ENCODE measurements around the gene BMERB1. TPM values are rescaled to one million over a fixed set of nuclear protein-coding genes. Genes with fewer than 3 reads are reported as not detected.
A peak's percentile ranks its signal among the peaks of the same experiment; 100 is the strongest.

The BMERB1 gene
- total and polyA plus RNA-seq, 9 of the 15 experiments (the other 6 are each of a cell fraction or from before 2014, with no cell fraction given), result 0.29 to 2.9 (median 0.94) TPM

DNA sequence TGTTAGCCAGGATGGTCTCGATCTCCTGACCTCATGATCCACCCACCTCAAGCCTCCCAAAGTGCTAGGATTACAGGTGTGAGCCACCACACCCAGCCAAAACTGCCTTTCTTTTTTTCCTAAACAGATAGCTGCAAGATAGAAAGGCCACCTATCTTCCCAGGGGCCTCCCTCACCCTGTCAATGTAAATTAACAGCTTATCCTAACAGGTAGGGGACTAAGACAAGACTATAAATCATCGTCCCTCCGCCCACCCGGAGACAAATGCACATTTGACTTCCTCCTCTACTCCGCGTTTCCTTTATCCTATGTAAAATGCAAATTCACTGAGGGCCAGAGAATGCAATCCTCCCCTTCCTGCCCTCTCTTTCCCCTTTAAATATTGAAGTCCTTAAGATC is 137.2 kb downstream of the BMERB1 start (continued):
- TF ChIP-seq, protein P1, sequence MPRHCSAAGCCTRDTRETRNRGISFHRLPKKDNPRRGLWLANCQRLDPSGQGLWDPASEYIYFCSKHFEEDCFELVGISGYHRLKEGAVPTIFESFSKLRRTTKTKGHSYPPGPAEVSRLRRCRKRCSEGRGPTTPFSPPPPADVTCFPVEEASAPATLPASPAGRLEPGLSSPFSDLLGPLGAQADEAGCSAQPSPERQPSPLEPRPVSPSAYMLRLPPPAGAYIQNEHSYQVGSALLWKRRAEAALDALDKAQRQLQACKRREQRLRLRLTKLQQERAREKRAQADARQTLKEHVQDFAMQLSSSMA (CRISPR knock-in tag; IDR thresholded peaks at IDR 0.05), result no peak
- 0 out of 2 replicates have a peak, but pooled peaks have one; percentile 13 for TF ChIP-seq PML (IDR thresholded peaks at IDR 0.05; ENCODE audit: low read length)
- TF ChIP-seq SMAD4 (CRISPR knock-in tag; conservative IDR thresholded peaks at IDR 0.05), result no peak
- 0 out of 2 replicates have a peak, but pooled peaks have one; percentile 45 for TF ChIP-seq LEF1 (IDR thresholded peaks at IDR 0.05)
- TF ChIP-seq CBFA2T3 (IDR thresholded peaks at IDR 0.05), result peak; percentile 31; the same call in 1 of the 2 replicates
- TF ChIP-seq RNF2 (IDR thresholded peaks at IDR 0.05), result peak; percentile 63; the same call in 1 of the 2 replicates
- peak; percentile 46 for TF ChIP-seq NFE2 (IDR thresholded peaks at IDR 0.05; ENCODE audit: low read depth)
- no peak for TF ChIP-seq ZNF3 (CRISPR knock-in tag; IDR thresholded peaks at IDR 0.05)
- no peak for TF ChIP-seq NFYB (IDR thresholded peaks at IDR 0.05; ENCODE audit: extremely low read depth, insufficient read length)
- TF ChIP-seq ETV1 (tag; conservative IDR thresholded peaks at IDR 0.05; ENCODE audit: low read depth), result peak; percentile 76
- no peak for TF ChIP-seq ZNF695 (CRISPR knock-in tag; IDR thresholded peaks at IDR 0.05)
- no peak for TF ChIP-seq NFXL1 (CRISPR knock-in tag; IDR thresholded peaks at IDR 0.05)

All from K562 (cell line).